Measurements from ENCODE around the gene HLA-DQB1.

HLA-DQB1 gene

DNA sequence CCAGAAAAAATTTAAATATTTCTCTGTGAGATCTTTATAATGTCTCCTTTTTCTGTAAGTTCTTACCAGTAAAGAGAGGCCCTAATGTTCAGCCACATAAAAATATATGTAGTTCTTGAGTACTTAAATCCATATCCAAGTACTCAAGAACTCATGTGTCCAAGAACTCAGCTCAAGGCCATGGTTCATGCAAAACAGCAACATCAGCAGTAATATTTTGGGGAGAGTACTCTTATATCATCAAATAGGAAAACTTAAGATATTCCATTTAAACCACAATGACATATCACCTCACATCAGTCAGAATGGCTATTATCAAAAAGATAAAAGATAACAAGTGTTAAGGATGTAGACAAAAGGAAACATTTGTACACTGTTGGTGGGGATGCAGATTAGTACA is 3.4 kb upstream of the HLA-DQB1 start:
- Histone ChIP-seq H3K27me3 (ENCODE audit: insufficient read depth, insufficient read length) (peaks cover 3% of the 10 kb centered on the region), H3K9me3 (ENCODE audit: insufficient read depth, low read length) (no peaks in the 10 kb centered on the region)

DNA sequence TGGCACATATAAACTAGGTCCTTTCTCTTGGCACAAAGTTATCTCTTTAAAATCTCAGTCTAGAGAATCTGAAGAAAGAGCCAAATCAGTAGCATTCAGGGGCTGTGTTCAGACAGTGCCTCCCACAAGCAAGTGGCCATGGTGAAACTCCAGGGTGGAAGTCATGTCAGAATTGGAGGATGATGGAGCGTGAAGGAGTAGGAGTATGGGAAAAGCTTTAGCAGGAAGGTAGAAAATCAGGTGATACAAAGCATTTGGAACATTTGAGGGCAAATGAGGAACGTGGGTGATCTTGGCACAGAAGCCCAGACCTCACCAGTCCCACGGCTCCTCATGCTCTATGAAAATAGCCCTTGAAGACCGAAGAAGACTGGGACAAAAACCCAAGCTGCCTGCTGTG is 2.8 kb upstream of the HLA-DQB1 start:
- Histone ChIP-seq H3K9me3 (ENCODE audit: insufficient read depth, low read length) (no peaks in the 10 kb centered on the region), H3K9ac (ENCODE audit: insufficient read length, low read depth) (no peak overlapping the region)
- no peak for TF ChIP-seq YY1 (IDR thresholded peaks at IDR 0.05; ENCODE audit: insufficient read depth, insufficient read length)
- TF ChIP-seq ZNF274 (IDR thresholded peaks at IDR 0.05; ENCODE audit: low read depth, low read length): no peak
- no peak for TF ChIP-seq SUZ12 (IDR thresholded peaks at IDR 0.05; ENCODE audit: extremely low read depth, insufficient read depth, insufficient read length)

More for the DNA sequence above, 3.4 kb upstream of the HLA-DQB1 start:
- TF ChIP-seq ZNF274 (IDR thresholded peaks at IDR 0.05; ENCODE audit: low read depth, low read length): no peak
- TF ChIP-seq YY1 (IDR thresholded peaks at IDR 0.05; ENCODE audit: insufficient read depth, insufficient read length): no peak
- no peak for TF ChIP-seq SUZ12 (IDR thresholded peaks at IDR 0.05; ENCODE audit: extremely low read depth, insufficient read depth, insufficient read length)
- no peaks in the 10 kb centered on the region for H3K4me1 ChIP-seq (ENCODE audit: insufficient read depth, insufficient read length)
- no peak overlapping the region for H3K9ac ChIP-seq (ENCODE audit: insufficient read length, low read depth)
- no peak for DNase-seq (ENCODE audit: low read depth, low spot score)
- no peaks in the 10 kb centered on the region for H3K36me3 ChIP-seq (ENCODE audit: insufficient read depth, insufficient read length, low read length)
- no peak overlapping the region for H3K4me3 ChIP-seq (ENCODE audit: insufficient read length, low read depth)

DNA sequence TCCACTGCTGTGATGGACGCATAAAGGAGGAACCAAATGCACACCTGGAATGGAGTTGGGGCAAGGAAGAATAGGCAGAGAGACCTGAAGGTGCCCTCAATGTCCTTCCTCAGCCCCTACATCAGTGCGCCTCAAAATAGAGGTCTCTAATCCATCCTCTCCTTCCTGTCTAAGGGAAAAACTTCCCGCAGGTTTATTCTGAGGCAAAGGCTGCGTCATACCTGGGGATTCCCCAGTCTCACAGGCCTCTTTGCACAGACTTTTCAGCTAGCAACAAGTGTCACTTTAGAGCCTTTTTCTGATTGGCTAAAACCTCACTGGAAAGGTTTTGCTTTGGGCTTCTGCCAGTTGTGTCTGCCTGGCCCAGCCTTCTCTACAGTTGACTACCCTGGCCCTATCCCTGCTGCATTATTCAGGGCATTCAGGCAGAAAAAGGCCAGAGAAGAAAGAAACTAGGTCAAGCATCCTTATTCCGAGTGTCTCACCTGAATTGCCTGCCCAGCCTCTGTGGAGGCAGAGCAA is 1.8 kb upstream of the HLA-DQB1 start:
- DNase-seq (ENCODE audit: low read depth, low spot score): no peak
- Histone ChIP-seq H3K9ac (ENCODE audit: insufficient read length, low read depth) (no peak overlapping the region), H3K4me1 (ENCODE audit: insufficient read depth, insufficient read length) (no peaks in the 10 kb centered on the region), H3K9me3 (ENCODE audit: insufficient read depth, low read length) (no peaks in the 10 kb centered on the region), H3K36me3 (ENCODE audit: insufficient read depth, insufficient read length, low read length) (no peaks in the 10 kb centered on the region), H3K4me3 (ENCODE audit: insufficient read length, low read depth) (no peak overlapping the region), H3K27me3 (ENCODE audit: insufficient read depth, insufficient read length) (peaks cover 3% of the 10 kb centered on the region)
- no peak for TF ChIP-seq SUZ12 (IDR thresholded peaks at IDR 0.05; ENCODE audit: extremely low read depth, insufficient read depth, insufficient read length)
- TF ChIP-seq YY1 (IDR thresholded peaks at IDR 0.05; ENCODE audit: insufficient read depth, insufficient read length): no peak
- no peak for TF ChIP-seq ZNF274 (IDR thresholded peaks at IDR 0.05; ENCODE audit: low read depth, low read length)

More for the DNA sequence above, 2.8 kb upstream of the HLA-DQB1 start:
- Histone ChIP-seq H3K4me1 (ENCODE audit: insufficient read depth, insufficient read length) (no peaks in the 10 kb centered on the region), H3K4me3 (ENCODE audit: insufficient read length, low read depth) (no peak overlapping the region), H3K27me3 (ENCODE audit: insufficient read depth, insufficient read length) (peaks cover 3% of the 10 kb centered on the region), H3K36me3 (ENCODE audit: insufficient read depth, insufficient read length, low read length) (no peaks in the 10 kb centered on the region)
- DNase-seq (ENCODE audit: low read depth, low spot score): no peak

DNA sequence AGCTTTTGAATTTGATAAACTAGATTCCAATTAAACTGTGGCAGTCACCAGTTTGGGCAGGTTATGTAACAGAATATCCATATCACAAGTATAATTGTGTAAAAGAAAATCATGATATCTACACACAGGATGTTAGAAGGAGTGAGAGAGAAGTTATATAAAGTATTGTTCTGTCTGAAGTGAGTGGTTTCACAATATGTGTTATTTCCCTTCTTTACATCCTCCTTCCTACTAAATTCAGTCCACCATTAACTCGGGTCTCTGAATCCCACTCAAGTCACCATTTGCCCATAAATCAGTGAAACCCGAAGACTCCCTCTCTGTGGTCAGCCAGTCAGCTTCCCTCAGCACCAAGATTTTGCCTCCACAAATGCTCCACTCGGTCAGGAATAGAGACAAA is 796 bp downstream of the HLA-DQB1 start:
- no peaks in the 10 kb centered on the region for H3K36me3 ChIP-seq (ENCODE audit: insufficient read depth, insufficient read length, low read length)
- no peak for DNase-seq (ENCODE audit: low read depth, low spot score)
- no peak overlapping the region for H3K9ac ChIP-seq (ENCODE audit: insufficient read length, low read depth)
- H3K9me3 ChIP-seq (ENCODE audit: insufficient read depth, low read length): no peaks in the 10 kb centered on the region
- H3K4me3 ChIP-seq (ENCODE audit: insufficient read length, low read depth): no peak overlapping the region
- no peaks in the 10 kb centered on the region for H3K4me1 ChIP-seq (ENCODE audit: insufficient read depth, insufficient read length)
- H3K27me3 ChIP-seq (ENCODE audit: insufficient read depth, insufficient read length): peaks cover 3% of the 10 kb centered on the region
- TF ChIP-seq YY1 (IDR thresholded peaks at IDR 0.05; ENCODE audit: insufficient read depth, insufficient read length) (no peak), ZNF274 (IDR thresholded peaks at IDR 0.05; ENCODE audit: low read depth, low read length) (no peak), SUZ12 (IDR thresholded peaks at IDR 0.05; ENCODE audit: extremely low read depth, insufficient read depth, insufficient read length) (no peak)

GRCh38 chr6:32664827-32665362 is 1.6 kb downstream of the HLA-DQB1 start:
- H3K27me3 ChIP-seq (ENCODE audit: insufficient read depth, insufficient read length): peaks cover 3% of the 10 kb centered on the region
- H3K9me3 ChIP-seq (ENCODE audit: insufficient read depth, low read length): no peaks in the 10 kb centered on the region
- H3K9ac ChIP-seq (ENCODE audit: insufficient read length, low read depth): no peak overlapping the region
- no peak for DNase-seq (ENCODE audit: low read depth, low spot score)
- no peaks in the 10 kb centered on the region for H3K36me3 ChIP-seq (ENCODE audit: insufficient read depth, insufficient read length, low read length)
- TF ChIP-seq SUZ12 (IDR thresholded peaks at IDR 0.05; ENCODE audit: extremely low read depth, insufficient read depth, insufficient read length) (no peak), ZNF274 (IDR thresholded peaks at IDR 0.05; ENCODE audit: low read depth, low read length) (no peak), YY1 (IDR thresholded peaks at IDR 0.05; ENCODE audit: insufficient read depth, insufficient read length) (no peak)
- no peak overlapping the region for H3K4me3 ChIP-seq (ENCODE audit: insufficient read length, low read depth)
- H3K4me1 ChIP-seq (ENCODE audit: insufficient read depth, insufficient read length): no peaks in the 10 kb centered on the region

- TF ChIP-seq SUZ12 (IDR thresholded peaks at IDR 0.05; ENCODE audit: extremely low read depth, insufficient read depth, insufficient read length) (no peak), YY1 (IDR thresholded peaks at IDR 0.05; ENCODE audit: insufficient read depth, insufficient read length) (no peak), ZNF274 (IDR thresholded peaks at IDR 0.05; ENCODE audit: low read depth, low read length) (no peak)
- no peak overlapping the region for H3K4me3 ChIP-seq (ENCODE audit: insufficient read length, low read depth)
Measured at GRCh38 chr6:32664354-32664753, 2.1 kb downstream of the HLA-DQB1 start.

GRCh38 chr6:32662836-32663235 is 3.6 kb downstream of the HLA-DQB1 start:
- Histone ChIP-seq H3K27me3 (ENCODE audit: insufficient read depth, insufficient read length) (peaks cover 3% of the 10 kb centered on the region), H3K9me3 (ENCODE audit: insufficient read depth, low read length) (no peaks in the 10 kb centered on the region), H3K9ac (ENCODE audit: insufficient read length, low read depth) (no peak overlapping the region), H3K36me3 (ENCODE audit: insufficient read depth, insufficient read length, low read length) (no peaks in the 10 kb centered on the region), H3K4me3 (ENCODE audit: insufficient read length, low read depth) (no peak overlapping the region), H3K4me1 (ENCODE audit: insufficient read depth, insufficient read length) (no peaks in the 10 kb centered on the region)
- DNase-seq (ENCODE audit: low read depth, low spot score): no peak
- TF ChIP-seq YY1 (IDR thresholded peaks at IDR 0.05; ENCODE audit: insufficient read depth, insufficient read length) (no peak), SUZ12 (IDR thresholded peaks at IDR 0.05; ENCODE audit: extremely low read depth, insufficient read depth, insufficient read length) (no peak), ZNF274 (IDR thresholded peaks at IDR 0.05; ENCODE audit: low read depth, low read length) (no peak)

More at GRCh38 chr6:32664354-32664753, 2.1 kb downstream of the HLA-DQB1 start:
- no peak overlapping the region for H3K9ac ChIP-seq (ENCODE audit: insufficient read length, low read depth)
- no peaks in the 10 kb centered on the region for H3K36me3 ChIP-seq (ENCODE audit: insufficient read depth, insufficient read length, low read length)
- DNase-seq (ENCODE audit: low read depth, low spot score): no peak
- H3K4me1 ChIP-seq (ENCODE audit: insufficient read depth, insufficient read length): no peaks in the 10 kb centered on the region
- no peaks in the 10 kb centered on the region for H3K9me3 ChIP-seq (ENCODE audit: insufficient read depth, low read length)
- H3K27me3 ChIP-seq (ENCODE audit: insufficient read depth, insufficient read length): peaks cover 3% of the 10 kb centered on the region
